Smooth muscle cell (in vitro differentiated cells): ENCODE data around the gene DUSP22. TPM values are rescaled to one million over a fixed set of nuclear protein-coding genes. Genes with fewer than 3 reads are reported as not detected.

Experiments
- DNase-seq: peaks from one replicate; lab custom pipeline; 2025; ENCODE audit not compliant: unreplicated experiment; lab: John Stamatoyannopoulos, UW
- H2AFZ ChIP-seq: fragments of 200-600 bp; sonication (generic); 2 replicates; pipeline ENCODE4 v1.6.0; 2016; ENCODE audit warnings: antibody characterized with exemption, low read depth, mild to moderate bottlenecking
- H3F3A ChIP-seq: fragments of 200-600 bp; sonication (generic); 2 replicates; pipeline ENCODE4 v1.6.0; 2017; ENCODE audit warnings: antibody characterized with exemption, low read depth
- H3K27ac ChIP-seq: fragments of 200-600 bp; sonication (generic); 2 replicates; pipeline ENCODE4 v1.5.1; 2016; ENCODE audit warnings: low read depth, mild to moderate bottlenecking
- H3K27me3 ChIP-seq: fragments of 200-600 bp; sonication (generic); 2 replicates; pipeline ENCODE4 v1.6.1; 2016; ENCODE audit warnings: low read depth, mild to moderate bottlenecking
- H3K36me3 ChIP-seq: fragments of 200-600 bp; sonication (generic); 2 replicates; pipeline ENCODE4 v1.5.1; 2016; ENCODE audit warnings: low read depth
- H3K4me1 ChIP-seq: fragments of 200-600 bp; sonication (generic); 2 replicates; pipeline ENCODE4 v1.5.1; 2016; ENCODE audit warnings: low read depth
- H3K4me2 ChIP-seq: fragments of 200-600 bp; sonication (generic); 2 replicates; pipeline ENCODE4 v1.6.0; 2016; ENCODE audit warnings: mild to moderate bottlenecking
- H3K4me3 ChIP-seq: fragments of 200-600 bp; sonication (generic); 2 replicates; pipeline ENCODE4 v1.5.1; 2016; ENCODE audit warnings: mild to moderate bottlenecking
- H3K79me2 ChIP-seq: fragments of 200-600 bp; sonication (generic); 2 replicates; pipeline ENCODE4 v1.6.0; 2016; ENCODE audit warnings: low read depth, mild to moderate bottlenecking
- H3K9ac ChIP-seq: fragments of 200-600 bp; sonication (generic); 2 replicates; pipeline ENCODE4 v1.6.0; 2016; ENCODE audit warnings: low read depth
- H3K9me3 ChIP-seq: fragments of 200-600 bp; sonication (generic); replicated peaks from 2 replicates; pipeline ENCODE4 v1.5.1; 2016; ENCODE audit warnings: low read depth
- H4K20me1 ChIP-seq: fragments of 200-600 bp; sonication (generic); 2 replicates; pipeline ENCODE4 v1.6.0; 2016; ENCODE audit warnings: low read depth
- CTCF ChIP-seq: fragments of 200-600 bp; sonication (generic); IDR thresholded peaks from 2 replicates; pipeline ENCODE4 v1.5.1; 2017; ENCODE audit warnings: borderline replicate concordance, mild to moderate bottlenecking, antibody characterized with exemption; ENCODE audit not compliant: insufficient read depth, poor library complexity, severe bottlenecking
- WGBS: methylation state at CpG from one replicate; pipeline ENCODE4 v1.1.7; 2016; ENCODE audit warnings: low lambda C conversion rate; 5-methylcytosine and 5-hydroxymethylcytosine counted together
- polyA plus RNA-seq: library from polyadenylated mRNA; unstranded; fragments of >200 nt; fragmentation: Nextera tagmentation; extraction: Ambion mirVana; gene quantifications from 2 replicates; pipeline ENCODE4 v1.2.1, GENCODE V29; 2016
- total RNA-seq: library from RNA; depleted of rRNA; stranded (reverse); fragments of >200 nt; gene quantifications from 2 replicates; pipeline ENCODE4 v1.2.3, GENCODE V29; 2014

The DUSP22 gene
- total and polyA plus RNA-seq, 2 experiments from 2014 or later, result 16.3 to 19.1 TPM

- peaks cover 12% of the 10 kb centered on the region for H4K20me1 ChIP-seq
- H3K9ac ChIP-seq, result no peak overlapping the region
- no peak for DNase-seq
- H3K4me1 ChIP-seq, result no peaks in the 10 kb centered on the region
- H2AFZ ChIP-seq, result no peak overlapping the region
- no peaks in the 10 kb centered on the region for H3K27me3 ChIP-seq
- 77% methylated on average over 6 of the region's 6 CpGs for WGBS
- TF ChIP-seq CTCF, result no peak
- H3F3A ChIP-seq, result no peaks in the 10 kb centered on the region
- H3K4me3 ChIP-seq, result no peak overlapping the region
- H3K36me3 ChIP-seq, result no peaks in the 10 kb centered on the region
- H3K4me2 ChIP-seq, result no peak overlapping the region
- H3K79me2 ChIP-seq, result no peaks in the 10 kb centered on the region
- H3K27ac ChIP-seq, result no peak overlapping the region
- H3K9me3 ChIP-seq, result peaks cover 4% of the 10 kb centered on the region
These were observed 43.3 kb downstream of the DUSP22 start for GRCh38 chr6:335572-335971.

GRCh38 chr6:336159-337114 is 44.1 kb downstream of the DUSP22 start:
- no peak overlapping the region for H3K4me2 ChIP-seq
- H3K27me3 ChIP-seq, result no peaks in the 10 kb centered on the region

GRCh38 chr6:337805-338368 is 45.6 kb downstream of the DUSP22 start:
- Histone ChIP-seq H3K4me1 (no peaks in the 10 kb centered on the region), H4K20me1 (peaks cover 30% of the 10 kb centered on the region), H3K79me2 (no peaks in the 10 kb centered on the region), H2AFZ (no peak overlapping the region), H3K4me2 (no peak overlapping the region), H3K27me3 (no peaks in the 10 kb centered on the region), H3K4me3 (no peak overlapping the region), H3K9me3 (peaks cover 4% of the 10 kb centered on the region), H3K36me3 (no peaks in the 10 kb centered on the region), H3F3A (no peaks in the 10 kb centered on the region), H3K9ac (no peak overlapping the region), H3K27ac (no peak overlapping the region)
- 67% methylated on average over 10 of the region's 10 CpGs for WGBS
- DNase-seq, result no peak
- no peak for TF ChIP-seq CTCF

More at GRCh38 chr6:336159-337114, 44.1 kb downstream of the DUSP22 start:
- Histone ChIP-seq H3K9me3 (peaks cover 4% of the 10 kb centered on the region), H3F3A (no peaks in the 10 kb centered on the region), H4K20me1 (peaks cover 17% of the 10 kb centered on the region), H3K79me2 (no peaks in the 10 kb centered on the region), H3K36me3 (no peaks in the 10 kb centered on the region), H3K4me3 (no peak overlapping the region), H3K9ac (no peak overlapping the region), H2AFZ (no peak overlapping the region), H3K27ac (no peak overlapping the region), H3K4me1 (no peaks in the 10 kb centered on the region)
- WGBS, result 73% methylated on average over 10 of the region's 10 CpGs
- no peak for DNase-seq
- no peak for TF ChIP-seq CTCF
